PFSK-1 (cell line): ENCODE results near the gene ZNF92.

Experiments used
- FOXP2 ChIP-seq: optimal IDR thresholded peaks from 2 replicates; pipeline ENCODE3; 2011; ENCODE audit warnings: borderline replicate concordance, control low read depth, inconsistent platforms; ENCODE audit not compliant: insufficient read depth; ENCODE audit errors: extremely low read length, extremely low read depth
- POLR2AphosphoS5 ChIP-seq: IDR thresholded peaks from 2 replicates; pipeline ENCODE4 v1.6.1; 2012; ENCODE audit warnings: low read depth, mild to moderate bottlenecking, control low read depth, low read length, moderate library complexity
- REST ChIP-seq, 2 experiments: IDR thresholded peaks; 2 replicates each; pipeline versions ENCODE4 v1.6.1 to v1.8.0; 2011 to 2012; ENCODE audit warnings: low read depth in 2 of 2, low read length in 2 of 2, control low read depth in 1 of 2, inconsistent platforms in 1 of 2, mild to moderate bottlenecking in 1 of 2, moderate library complexity in 1 of 2; ENCODE audit not compliant: insufficient read depth in 1 of 2
- SIN3A ChIP-seq: IDR thresholded peaks from 2 replicates; pipeline ENCODE4 v1.6.1; 2012; ENCODE audit warnings: mild to moderate bottlenecking, low read length, moderate library complexity, borderline replicate concordance; ENCODE audit not compliant: insufficient read depth
- TAF1 ChIP-seq: IDR thresholded peaks from 2 replicates; pipeline ENCODE4 v1.6.1; 2012; ENCODE audit warnings: low read length, control low read depth, borderline replicate concordance; ENCODE audit not compliant: insufficient read depth

Gene ZNF92

GRCh38 chr7:65342723-65343629 lies 30.7 kb upstream of the ZNF92 start:
- TF ChIP-seq SIN3A: no peak
- TF ChIP-seq POLR2AphosphoS5: no peak
- no peak for TF ChIP-seq TAF1
- TF ChIP-seq FOXP2: no peak

GRCh38 chr7:65354263-65354662 lies 19.4 kb upstream of the ZNF92 start:
- TF ChIP-seq POLR2AphosphoS5 (no peak), REST (IDR thresholded peaks at IDR 0.05; ENCODE audit: insufficient read depth in 1 of 2, low read depth in 2 of 2, low read length in 2 of 2) (no peak), FOXP2 (no peak), TAF1 (no peak), SIN3A (no peak)

- TF ChIP-seq SIN3A (no peak), FOXP2 (no peak), REST (IDR thresholded peaks at IDR 0.05; ENCODE audit: insufficient read depth in 1 of 2, low read depth in 2 of 2, low read length in 2 of 2) (no peak), POLR2AphosphoS5 (no peak), TAF1 (no peak)
Observed at GRCh38 chr7:65369843-65370242, 3.8 kb upstream of the ZNF92 start.

GRCh38 chr7:65371468-65371867 lies 2.2 kb upstream of the ZNF92 start:
- TF ChIP-seq TAF1: no peak
- TF ChIP-seq FOXP2: no peak
- no peak for TF ChIP-seq REST (IDR thresholded peaks at IDR 0.05; ENCODE audit: insufficient read depth in 1 of 2, low read depth in 2 of 2, low read length in 2 of 2)
- no peak for TF ChIP-seq SIN3A
- no peak for TF ChIP-seq POLR2AphosphoS5

GRCh38 chr7:65379318-65379717 lies 5.7 kb downstream of the ZNF92 start:
- TF ChIP-seq POLR2AphosphoS5 (no peak), FOXP2 (no peak), REST (IDR thresholded peaks at IDR 0.05; ENCODE audit: insufficient read depth in 1 of 2, low read depth in 2 of 2, low read length in 2 of 2) (no peak), SIN3A (no peak), TAF1 (no peak)
